Stimulated activated CD8-positive, alpha-beta memory T cell treated with anti-CD3 and anti-CD28 coated beads, Interleukin-15, amount 100 ng/mL, for 4 hours (primary cell): Measurements from ENCODE around the gene FAM167B.
A peak's percentile ranks its signal among the peaks of the same experiment; 100 is the strongest.

Source experiments
- DNase-seq, 2 donors: peaks; one replicate each; pipeline ENCODE4 v3.0.0-alpha.2; 2020; ENCODE audit warnings: low read depth in 2 of 2

Gene FAM167B

DNA sequence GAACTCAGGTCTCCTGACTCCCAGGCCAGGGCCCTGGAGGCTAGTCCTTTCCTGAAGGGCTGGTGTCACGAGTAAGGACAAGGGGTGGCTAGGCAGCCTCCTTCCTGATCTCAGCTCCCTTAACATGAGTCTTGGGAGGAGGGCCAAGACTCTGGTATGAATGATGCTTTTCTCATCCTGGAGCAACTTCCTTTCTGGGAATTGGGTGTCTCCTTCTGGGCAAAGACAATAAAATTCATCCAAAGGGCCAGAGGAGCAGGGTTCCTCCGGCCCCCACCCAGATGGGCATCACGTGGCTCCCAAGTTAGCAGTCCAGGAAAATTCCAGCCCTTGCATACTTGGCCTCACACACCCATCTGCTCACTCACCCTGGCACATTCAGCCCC, at the start of gene FAM167B:
TSS of gene FAM167B (plus strand) at position 335 of the 386 bp plus-strand sequence. CDS start 200 bp downstream, outside the sequence.
- no peak for DNase-seq

DNA sequence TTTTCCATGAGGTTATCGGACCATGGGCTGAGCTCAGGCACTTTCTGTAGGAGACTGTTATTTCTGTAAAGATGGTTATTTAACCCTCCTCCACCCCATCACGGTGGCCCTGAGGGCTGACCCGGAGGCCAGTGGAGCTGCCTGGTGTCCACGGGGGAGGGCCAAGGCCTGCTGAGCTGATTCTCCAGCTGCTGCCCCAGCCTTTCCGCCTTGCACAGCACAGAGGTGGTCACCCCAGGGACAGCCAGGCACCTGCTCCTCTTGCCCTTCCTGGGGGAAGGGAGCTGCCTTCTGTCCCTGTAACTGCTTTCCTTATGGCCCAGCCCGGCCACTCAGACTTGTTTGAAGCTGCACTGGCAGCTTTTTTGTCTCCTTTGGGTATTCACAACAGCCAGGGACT, 49.2 kb upstream of the FAM167B start:
- no peak for DNase-seq

DNA sequence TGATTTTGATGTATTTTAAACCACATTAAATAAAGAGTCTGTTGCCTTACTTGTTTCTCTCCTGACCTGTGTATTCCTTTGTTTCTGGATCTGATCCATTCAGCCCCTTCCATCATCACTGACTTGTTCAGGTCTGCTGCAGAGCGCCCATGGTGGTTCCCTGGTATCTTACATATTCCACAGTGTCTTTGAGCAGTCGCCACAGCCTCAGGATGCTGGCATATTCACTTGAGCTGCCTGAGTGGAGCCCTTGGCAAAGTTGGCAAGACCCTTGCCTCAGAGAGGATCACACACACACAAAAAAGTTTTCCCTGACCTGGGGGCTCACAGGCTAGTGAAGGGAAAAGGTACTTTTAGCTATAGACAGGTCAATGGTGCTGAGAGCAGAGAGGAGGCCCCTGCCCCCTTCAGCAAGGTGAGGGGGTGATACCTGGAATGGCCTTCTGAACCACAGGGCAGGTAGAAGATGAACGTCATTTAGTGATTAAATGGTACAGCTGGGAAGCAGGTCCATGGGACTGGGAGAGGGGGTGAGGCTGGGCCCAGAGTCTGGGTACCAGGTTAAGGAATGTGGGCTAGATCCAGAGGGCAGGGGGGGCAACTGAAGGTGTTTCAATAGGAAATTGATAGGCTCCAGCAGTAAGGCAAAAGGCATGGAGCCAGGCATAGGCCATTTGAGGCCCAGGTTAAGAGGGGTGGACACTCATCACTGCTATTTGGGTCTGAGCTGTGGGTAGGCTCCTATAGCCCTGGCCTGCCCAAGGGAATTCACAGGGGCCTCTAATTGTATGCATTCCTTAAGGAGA, 48.6 kb upstream of the FAM167B start:
- DNase-seq, result no peak

DNA sequence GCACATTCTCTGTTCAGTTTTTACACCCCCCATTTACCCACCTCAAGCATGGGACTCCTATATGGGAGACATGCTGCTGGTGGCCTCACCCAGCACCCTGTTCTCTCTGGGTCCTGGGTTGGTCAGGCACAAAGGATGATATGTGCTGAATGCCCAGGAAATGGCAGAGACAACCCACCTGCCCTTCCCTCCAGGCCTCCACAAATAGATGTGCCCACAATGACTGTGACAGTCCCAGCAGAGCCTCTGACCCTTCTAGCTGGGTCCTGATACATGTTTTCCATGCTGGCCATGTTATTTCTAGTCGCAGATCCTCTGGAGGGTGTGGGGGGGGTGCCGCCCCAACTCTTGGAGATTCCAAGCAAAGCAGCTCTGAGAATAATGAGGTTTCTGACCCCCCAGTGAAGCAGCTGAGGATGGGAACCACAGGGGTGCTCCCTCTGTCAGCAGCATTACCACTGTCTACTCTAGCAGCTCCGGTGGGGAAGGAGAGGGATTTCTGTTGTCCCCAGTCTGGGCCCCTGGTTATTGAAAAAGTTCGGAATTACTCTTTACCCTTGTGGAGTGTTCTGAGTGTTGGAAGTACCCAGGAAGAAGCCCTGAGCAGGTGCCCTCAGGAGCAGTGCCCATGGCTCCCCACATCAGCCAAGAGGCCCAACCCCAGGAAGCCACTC, 47.8 kb upstream of the FAM167B start:
- no peak for DNase-seq

DNA sequence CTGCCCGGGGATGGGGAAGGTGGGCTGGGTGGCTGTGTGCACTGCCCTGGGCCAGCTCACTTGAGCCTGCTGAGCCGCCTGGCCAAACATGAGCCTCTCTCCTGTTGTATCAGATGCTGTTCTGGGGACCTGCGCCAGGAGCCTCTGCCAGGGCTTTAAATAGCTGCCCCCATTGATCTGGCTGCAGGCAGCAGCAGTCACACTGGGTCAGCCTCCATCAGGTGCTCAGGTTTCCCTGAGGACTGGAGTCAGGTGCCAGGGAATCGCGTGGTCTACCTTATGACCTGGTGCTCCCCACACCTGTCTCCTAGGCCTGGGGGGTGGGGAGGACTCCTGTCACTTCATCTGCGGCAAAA, 47.3 kb upstream of the FAM167B start:
- DNase-seq, result no peak

DNA sequence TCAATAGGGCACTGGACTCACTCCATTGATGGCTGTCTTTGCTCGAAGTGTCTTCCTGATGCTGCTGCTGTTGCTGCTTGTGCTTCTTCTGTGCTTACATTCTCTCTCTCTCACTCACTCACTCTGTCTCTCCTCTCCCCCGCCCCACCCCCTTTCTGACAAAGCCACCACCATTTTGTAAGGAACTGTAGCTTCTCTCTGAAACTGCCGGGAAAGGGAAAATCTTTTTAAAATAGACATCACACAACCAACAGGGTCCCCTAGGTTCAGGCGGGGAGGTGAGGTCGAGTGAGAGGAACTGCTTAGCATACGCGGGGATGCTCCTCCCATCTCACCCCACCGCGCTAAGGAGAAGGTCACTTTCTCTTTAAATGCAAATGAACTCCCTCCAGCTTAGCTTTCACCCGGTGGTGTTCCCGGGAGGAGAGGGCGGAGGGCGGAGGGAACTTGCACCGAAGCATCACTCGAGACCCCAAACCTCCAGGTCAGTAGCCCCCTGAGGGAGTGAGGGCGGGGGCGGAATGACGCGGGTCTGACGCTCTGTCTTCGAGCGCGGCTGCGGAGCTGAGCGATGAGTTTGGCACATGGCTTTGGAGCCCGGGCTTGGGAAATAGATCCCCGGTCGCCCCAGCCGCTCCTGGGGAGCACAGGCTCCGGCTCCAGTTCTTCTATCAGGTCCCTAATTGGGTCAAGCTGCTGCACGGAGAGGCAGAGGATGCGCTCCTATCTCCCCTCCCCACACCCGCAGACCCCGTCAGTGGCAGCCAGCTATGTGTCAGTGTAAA, 46.6 kb upstream of the FAM167B start, which contains the start of gene CCDC28B:
TSS of gene CCDC28B (plus strand) at position 370 of the 785 bp plus-strand sequence. CDS start 1,341 bp downstream, outside the sequence.
- DNase-seq, result peak; percentile 34 to 35

DNA sequence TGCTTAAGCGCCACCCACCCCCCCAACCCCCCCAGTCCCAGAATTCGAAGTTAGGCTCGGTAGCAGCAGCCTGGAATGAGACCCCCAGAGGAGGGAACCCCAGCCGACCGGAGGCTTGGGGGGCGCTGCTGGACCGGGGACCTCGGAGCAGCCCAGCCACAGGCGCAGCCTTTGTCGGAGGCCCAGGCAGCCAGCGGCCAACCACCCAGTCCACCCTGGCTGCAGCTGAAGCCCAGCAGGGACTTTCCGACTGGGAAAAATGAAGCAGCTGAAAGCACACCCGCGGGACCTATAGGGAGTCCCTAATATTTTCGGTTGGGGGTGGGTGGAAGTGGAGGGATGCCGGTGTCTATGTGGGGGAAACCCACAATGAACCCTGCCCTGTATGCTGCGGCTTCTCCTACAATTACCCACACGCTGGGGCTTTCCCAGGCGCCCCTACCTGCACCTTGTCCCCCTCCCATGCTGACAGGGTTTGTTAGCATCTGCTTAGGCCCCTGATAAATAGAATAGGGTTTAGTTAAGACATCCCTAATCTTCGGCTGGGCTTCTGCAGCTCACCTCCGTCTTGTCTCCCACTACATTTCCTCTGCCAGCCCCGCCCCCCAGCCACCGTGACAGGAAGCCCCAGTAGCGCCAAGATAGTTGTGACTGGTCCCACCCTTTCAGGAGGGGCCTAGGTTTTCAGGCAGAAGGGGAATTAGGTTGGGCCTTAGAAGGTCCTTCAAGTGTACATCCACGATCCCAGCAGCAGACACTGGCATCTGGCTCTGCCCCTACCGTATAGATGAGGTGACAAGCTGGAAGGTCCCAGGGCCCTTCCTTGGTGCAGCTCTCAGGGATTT, 45.8 kb upstream of the FAM167B start:
- DNase-seq, result peak; percentile 55 to 64

DNA sequence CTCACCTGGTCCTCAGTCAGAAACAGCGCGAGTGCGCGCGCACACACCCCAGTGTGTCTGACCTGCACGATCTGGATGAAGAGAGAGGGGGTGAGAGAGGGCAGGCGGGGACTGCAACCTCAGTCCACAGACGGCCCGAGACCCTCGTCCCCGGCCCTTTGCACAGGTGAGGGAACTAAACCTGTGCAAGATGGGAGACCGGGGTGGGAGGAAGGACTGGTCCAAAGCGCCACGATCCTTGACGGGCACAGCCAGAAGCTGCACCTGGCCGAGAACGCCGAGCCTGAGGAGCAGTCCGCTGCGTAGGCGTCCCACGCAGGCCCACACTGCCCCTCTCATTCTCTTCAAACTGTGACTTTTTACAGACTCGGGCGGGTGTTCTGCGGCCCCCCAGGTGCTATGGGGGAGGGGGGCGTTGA, 42.1 kb upstream of the FAM167B start:
- DNase-seq, result no peak

DNA sequence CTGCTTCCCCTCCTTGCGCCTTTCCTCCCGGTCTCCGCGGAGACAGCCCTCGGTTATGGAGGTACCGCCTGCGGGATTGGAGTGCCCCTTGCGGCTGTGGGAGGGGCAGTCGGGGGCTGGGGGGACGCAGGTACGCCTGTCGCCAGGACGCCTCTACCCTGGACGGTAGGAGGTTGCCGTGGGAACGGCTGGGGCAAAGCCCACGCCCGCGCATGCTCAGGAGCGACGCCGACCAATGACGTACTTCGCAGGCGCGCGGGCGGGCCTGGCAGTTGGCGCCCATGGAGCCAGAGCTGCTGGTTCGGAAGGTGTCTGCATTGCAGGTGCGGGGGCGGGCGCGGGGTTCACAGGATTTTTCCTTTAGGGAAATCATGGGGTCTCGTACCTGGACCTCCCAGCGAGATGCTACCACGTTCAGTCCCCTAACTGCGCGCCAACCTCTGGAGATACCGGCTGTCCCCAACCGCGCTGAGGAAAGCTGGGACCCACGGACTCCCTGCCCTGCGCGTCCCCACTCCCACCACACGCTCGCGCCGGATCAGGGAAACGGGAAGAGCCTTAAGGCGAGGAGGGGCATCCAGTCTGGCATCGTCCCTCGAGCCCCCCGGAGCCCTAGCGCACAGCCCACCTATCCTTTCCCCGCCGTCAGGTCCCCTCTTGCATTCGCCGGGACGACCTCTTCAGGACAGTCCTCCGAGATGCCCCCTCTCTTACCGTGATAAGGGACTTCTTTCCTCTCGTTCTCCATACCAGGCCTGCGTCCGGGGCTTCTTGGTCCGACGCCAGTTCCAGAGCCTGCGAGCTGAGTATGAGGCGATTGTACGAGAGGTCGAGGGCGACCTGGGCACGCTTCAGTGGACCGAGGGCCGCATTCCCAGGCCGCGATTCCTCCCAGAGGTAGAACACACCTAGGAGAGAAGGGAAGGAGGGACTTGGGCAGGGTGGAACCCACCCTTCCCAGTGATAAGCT, 41.3 kb upstream of the FAM167B start, which contains the start of gene IQCC:
TSS of gene IQCC (plus strand) at position 271 of the 970 bp plus-strand sequence. CDS start at position 282, 11 bp downstream.
- DNase-seq, result peak; percentile 61 to 68

DNA sequence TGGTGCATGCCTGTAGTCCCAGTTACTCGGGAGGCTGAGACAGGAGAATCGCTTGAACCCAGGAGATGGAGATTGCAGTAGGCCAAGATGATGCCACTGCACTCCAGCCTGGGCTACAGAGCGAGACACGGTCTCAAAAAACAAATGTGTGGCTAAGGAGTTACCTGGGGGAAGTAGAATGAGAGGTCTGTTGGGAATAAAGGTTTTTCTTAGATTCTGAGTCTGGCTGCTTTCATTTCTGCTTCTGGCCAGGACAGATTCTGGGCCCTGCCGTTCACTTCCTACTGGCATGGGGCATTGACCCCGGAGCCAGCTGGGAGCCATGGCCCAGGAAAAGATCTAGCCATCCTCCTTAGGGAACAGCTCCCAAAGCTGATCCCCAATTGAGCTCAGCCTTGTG, 38.6 kb upstream of the FAM167B start:
- DNase-seq, result no peak

DNA sequence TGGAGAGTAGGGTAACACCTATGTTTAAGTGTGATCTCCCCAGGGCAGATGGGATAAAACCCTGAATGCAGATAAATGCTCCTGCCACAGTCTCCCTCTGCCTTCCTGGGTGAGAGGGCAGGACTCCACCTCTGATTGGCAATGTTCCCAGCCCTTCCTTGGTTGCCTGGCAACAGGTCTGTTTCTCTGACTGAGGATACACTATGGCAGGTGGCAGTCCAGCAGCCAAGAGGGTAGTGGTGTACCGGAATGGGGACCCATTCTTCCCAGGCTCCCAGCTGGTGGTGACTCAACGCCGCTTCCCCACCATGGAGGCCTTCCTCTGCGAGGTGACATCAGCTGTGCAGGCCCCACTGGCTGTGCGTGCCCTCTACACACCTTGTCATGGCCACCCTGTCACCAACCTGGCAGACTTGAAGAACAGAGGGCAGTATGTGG, 38.1 kb upstream of the FAM167B start, which contains the start of gene DCDC2B:
TSS of gene DCDC2B (plus strand) at position 199 of the 438 bp plus-strand sequence. CDS start at position 204, 5 bp downstream.
- no peak for DNase-seq

DNA sequence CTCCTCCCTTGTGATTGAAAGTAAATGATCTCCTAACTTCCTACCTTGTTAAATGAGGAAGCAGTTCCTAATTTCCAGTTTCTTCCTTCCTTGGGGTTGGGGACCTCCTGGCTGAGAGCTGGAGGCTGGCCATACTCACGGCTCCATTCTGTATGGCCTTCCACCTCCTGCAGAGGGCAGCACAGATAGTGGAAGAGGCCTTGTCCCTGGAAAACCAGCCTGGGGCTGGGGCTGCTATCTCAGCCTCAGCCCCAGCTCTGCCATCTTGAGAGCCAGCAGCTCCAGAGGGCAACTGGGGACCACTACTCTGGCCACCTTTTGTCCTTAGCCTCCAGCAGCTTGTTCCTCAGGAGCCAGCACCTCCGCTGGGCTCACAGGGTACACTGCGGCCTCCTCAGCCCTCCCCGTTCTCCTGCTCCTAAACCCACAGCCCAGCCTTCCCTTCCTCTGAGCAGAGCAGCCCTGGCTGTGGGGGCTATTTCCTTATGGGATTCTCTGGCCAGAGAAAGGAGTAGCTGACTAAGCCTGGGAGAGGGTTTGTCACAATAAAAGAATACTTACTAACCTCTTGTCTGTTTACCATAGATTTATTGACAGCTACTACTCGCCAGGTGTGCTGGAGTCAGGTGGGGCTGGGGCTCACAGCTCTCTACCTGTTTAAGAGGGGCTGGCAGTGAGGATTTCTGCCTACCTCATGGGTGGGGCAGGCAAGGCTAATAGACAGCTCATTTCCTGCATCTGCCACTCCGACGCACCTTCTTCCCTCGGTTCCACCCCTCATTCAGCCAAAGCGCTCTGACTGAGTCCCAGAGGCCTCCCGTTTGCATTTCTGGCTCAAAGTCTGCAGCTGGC, 31.2 kb upstream of the FAM167B start:
- DNase-seq, result peak; percentile 5 to 23

DNA sequence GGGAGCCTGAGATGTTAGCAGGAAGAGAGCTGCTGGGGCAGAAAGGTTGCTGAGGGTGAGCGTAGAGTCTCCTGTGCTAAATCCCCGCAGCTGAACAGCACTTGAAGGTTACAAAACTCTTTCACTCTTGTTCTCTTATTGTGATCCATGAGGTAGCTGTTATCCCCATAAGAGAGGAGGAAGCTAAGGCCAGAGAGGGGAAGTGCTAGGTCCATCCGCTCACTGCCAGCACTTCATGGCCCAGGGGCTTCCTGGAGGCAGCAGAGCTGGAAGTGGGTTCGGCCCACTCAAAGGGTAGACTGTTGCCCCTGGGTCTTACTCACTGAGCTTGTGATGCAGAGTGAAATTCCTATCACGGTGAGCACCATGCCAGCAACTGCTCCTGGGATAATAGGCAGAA, 30.5 kb upstream of the FAM167B start:
- no peak for DNase-seq

DNA sequence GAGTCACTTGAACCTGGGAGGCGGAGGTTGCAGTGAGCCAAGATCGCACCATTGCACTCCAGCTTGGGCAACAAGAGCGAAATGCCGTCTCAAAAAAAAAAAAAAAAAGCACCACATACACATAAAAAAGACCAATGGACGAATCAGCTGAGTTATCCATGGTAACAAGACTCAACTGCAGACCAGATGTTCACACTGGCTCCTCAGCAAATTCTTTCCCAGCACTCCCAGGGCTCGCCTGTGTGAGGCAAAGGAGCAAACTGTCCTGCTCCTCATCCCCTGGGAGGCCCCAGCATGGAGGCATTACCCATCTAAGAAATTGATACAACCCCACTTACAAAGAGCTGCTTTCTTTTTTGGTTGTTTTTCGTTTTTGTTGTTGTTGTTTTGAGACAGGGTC, 28.0 kb upstream of the FAM167B start:
- DNase-seq, result no peak

DNA sequence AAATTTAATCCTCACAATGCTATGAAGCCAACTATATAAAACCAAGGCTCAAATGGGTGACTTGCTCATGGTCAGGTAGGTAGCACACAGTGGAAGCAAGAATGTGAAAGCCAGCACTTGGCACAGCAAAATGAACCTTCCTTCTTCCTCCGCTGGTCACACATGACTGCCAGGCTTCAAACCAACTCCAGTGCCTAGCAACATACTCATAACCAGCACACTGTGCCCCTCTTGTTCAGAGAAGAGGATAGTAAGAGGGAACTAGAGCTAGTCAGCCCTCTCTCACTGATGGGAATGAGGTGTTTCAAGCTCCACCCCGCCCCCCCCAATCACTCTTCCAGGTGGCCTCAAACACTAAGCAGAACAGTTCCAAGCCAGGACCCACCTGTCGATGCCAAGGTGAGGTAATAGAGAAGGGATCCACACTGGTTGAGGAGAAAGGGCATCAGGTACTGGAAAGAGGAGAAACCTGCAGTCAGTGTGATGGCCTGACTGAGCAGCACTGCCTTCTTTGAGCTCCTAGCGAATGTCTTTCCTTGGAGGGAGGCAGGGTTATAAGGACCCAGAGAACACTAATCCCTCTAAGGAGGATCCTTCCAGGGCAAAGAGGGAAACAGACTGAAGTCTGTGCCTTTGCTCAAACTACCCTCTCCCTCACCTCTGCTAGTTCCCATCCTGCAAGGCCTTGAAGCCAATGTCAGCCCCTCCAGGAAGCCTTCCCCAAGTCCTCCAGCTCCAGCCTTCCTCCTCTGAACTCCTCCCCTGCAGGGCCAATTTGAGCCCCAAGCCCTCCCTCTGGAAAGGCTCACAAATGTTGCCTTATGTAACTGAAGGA, 26.1 kb upstream of the FAM167B start:
- no peak for DNase-seq

DNA sequence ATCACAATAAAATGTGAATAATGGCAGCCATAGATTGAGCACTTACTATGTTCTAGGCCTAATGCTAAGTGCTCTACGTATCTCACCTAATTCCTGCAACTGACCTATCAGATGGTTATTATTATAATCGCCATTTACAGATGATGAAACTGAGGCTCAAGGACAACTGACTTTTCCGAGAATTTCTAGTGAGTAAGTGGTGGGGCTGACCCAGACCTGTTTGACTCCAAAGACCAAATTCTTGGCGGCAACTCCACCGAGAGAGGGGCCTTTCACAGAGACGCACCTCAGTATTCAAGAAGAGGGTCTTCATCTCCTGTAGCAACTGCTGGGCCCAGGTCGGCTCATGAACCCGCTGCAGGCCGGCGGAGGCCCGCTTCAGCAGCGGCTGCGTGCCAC, 25.4 kb upstream of the FAM167B start:
- no peak for DNase-seq

DNA sequence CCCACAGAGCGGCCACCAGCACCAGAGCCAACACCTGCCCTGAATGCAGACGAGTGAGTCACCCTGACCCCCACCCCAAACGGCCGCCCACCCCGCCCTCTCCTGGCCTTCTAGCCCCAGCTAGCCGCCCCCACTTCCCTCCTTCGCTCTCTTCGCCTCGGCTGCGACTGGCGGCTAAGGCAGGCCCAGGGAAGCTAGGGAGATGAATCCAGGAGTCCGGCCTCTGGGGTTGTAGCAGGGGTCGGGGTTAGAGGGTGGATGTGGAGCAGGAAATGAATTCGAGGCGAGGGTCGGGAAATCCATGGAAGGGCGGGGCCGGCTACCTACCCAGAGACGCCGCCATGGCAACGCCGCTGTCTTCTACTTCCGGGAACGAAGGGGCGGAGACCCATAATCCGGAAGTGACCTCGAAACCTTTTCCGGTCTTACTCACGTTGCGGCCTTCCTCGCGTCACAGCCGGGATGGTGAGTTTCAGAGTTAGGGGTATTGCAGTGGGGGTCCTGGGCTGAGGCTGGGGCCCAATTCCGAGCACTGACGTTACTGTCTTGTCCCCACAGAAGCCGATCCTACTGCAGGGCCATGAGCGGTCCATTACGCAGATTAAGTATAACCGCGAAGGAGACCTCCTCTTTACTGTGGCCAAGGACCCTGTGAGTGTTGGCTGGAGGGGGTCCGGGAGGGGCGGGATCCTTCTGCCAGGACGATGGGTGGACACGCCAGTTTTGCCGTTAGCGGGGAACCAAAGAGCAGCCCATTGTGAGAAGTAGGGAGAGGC, 24.9 kb upstream of the FAM167B start, which contains the start of the genes EIF3I and TMEM234:
TSS of gene EIF3I (plus strand) at position 428 of the 776 bp plus-strand sequence. CDS start at position 463, 35 bp downstream.
TSS of gene TMEM234 (minus strand) at position 374 of the 776 bp plus-strand sequence. CDS start at position 343, 31 bp downstream.
- DNase-seq, result peak; percentile 83 to 89
